HCT116 (cell line): ENCODE data around the gene CFAP46. TPM values are rescaled to one million over a fixed set of nuclear protein-coding genes. Genes with fewer than 3 reads are reported as not detected.

Experiments
- ATAC-seq: fragments of 200-7000 bp; cut with Tn5 transposase; 2 replicates; pipeline ENCODE4 v1.9.1; 2020; ENCODE audit warnings: mild to moderate bottlenecking, moderate library complexity
- BruUV-seq: library from RNA; stranded (reverse); fragments of 400-500 nt; replicated peaks from 2 replicates; lab custom pipeline; 2021; lab: Mats Ljungman, UMichigan
- CTCF ChIA-PET: fragments of 300-600 bp; sonication (Branson Sonifier 250); formaldehyde crosslinking; loops from one replicate; lab custom pipeline; 2021; ENCODE audit warnings: antibody characterized with exemption; lab: Charles Lee
- POLR2A ChIA-PET: fragments of 300-600, 350-600 bp; sonication (Branson Sonifier 250); formaldehyde crosslinking; loops from one replicate; lab custom pipeline; 2021; ENCODE audit warnings: antibody characterized with exemption; lab: Charles Lee
- RAD21 ChIA-PET, 2 experiments: fragments of 300-600 bp; sonication (Branson Sonifier 250); formaldehyde crosslinking; loops; one replicate each; lab custom pipeline; 2023; ENCODE audit warnings: low total read pairs in 2 of 2; ENCODE audit not compliant: uncharacterized antibody in 2 of 2, unreplicated experiment in 2 of 2, low non-redundant PET in 1 of 2; lab: Charles Lee
- DNase-seq: peaks from one replicate; pipeline ENCODE4 v3.0.0-alpha.2; 2010; ENCODE audit warnings: low read depth, low spot score
- H2AFZ ChIP-seq: fragments of 200-600 bp; shearing (Covaris generic), sonication (generic); 2 replicates; pipeline ENCODE4 v1.6.1; 2017; ENCODE audit warnings: low read depth, mixed run types, mixed read lengths, antibody characterized with exemption, low read length; ENCODE audit not compliant: poor library complexity, severe bottlenecking
- H3K27ac ChIP-seq: 2 replicates; pipeline ENCODE4 v1.5.1; 2012; ENCODE audit warnings: low read depth, low read length
- H3K27me3 ChIP-seq: fragments of 200-600 bp; sonication (generic); 2 replicates; pipeline ENCODE4 v1.6.1; 2016; ENCODE audit warnings: mixed run types, low read length, mixed read lengths; ENCODE audit not compliant: insufficient read depth
- H3K36me3 ChIP-seq, 2 experiments: fragments of 200-500 bp in 1 of 2; fragments of 200-600 bp in 1 of 2; sonication (Bioruptor generic) in 1 of 2; sonication (generic) in 1 of 2; 2 replicates each; pipeline versions ENCODE4 v1.5.1 to v1.6.1; 2014 to 2016; ENCODE audit warnings: low read length in 2 of 2, inconsistent platforms in 1 of 2, mixed read lengths in 1 of 2, mixed run types in 1 of 2; ENCODE audit not compliant: insufficient read depth in 2 of 2, control insufficient read depth in 1 of 2
- H3K4me1 ChIP-seq, 2 experiments: fragments of 200-600 bp in 1 of 2; sonication (generic) in 1 of 2; 2 replicates each; pipeline versions ENCODE4 v1.5.1 to v1.6.1; 2012 to 2017; ENCODE audit warnings: low read length in 2 of 2, inconsistent platforms in 1 of 2, mild to moderate bottlenecking in 1 of 2, mixed read lengths in 1 of 2, mixed run types in 1 of 2, moderate library complexity in 1 of 2; ENCODE audit not compliant: insufficient read depth in 2 of 2, control insufficient read depth in 1 of 2
- H3K4me2 ChIP-seq: fragments of 200-600 bp; sonication (generic); 2 replicates; pipeline ENCODE4 v1.6.1; 2017; ENCODE audit warnings: mixed run types, low read length, mixed read lengths
- H3K4me3 ChIP-seq, 2 experiments: fragments of 200-600 bp in 1 of 2; sonication (generic) in 1 of 2; replicated peaks in 1 of 2; 2 replicates each; pipeline ENCODE4 v1.5.1; 2011 to 2016; ENCODE audit warnings: low read length in 2 of 2, control low read depth in 1 of 2, low read depth in 1 of 2, mild to moderate bottlenecking in 1 of 2, mixed read lengths in 1 of 2, mixed run types in 1 of 2
- H3K79me2 ChIP-seq: fragments of 200-600 bp; sonication (generic); 2 replicates; pipeline ENCODE4 v1.6.1; 2017; ENCODE audit warnings: mild to moderate bottlenecking, mixed run types, low read length, moderate library complexity, mixed read lengths; ENCODE audit not compliant: insufficient read depth
- H3K9ac ChIP-seq: fragments of 200-600 bp; sonication (generic); 2 replicates; pipeline ENCODE4 v1.6.1; 2016; ENCODE audit warnings: low read length, mixed read lengths
- H3K9me2 ChIP-seq: fragments of 200-600 bp; sonication (generic), shearing (Covaris generic); 2 replicates; pipeline ENCODE4 v1.6.1; 2017; ENCODE audit warnings: mixed run types, mild to moderate bottlenecking, moderate library complexity; ENCODE audit not compliant: insufficient read depth
- H3K9me3 ChIP-seq, 2 experiments: fragments of 200-500 bp in 1 of 2; fragments of 200-600 bp in 1 of 2; sonication (Bioruptor generic) in 1 of 2; sonication (generic) in 1 of 2; 2 replicates each; pipeline ENCODE4 v1.6.1; 2014 to 2017; ENCODE audit warnings: low read length in 2 of 2, mixed read lengths in 2 of 2, inconsistent platforms in 1 of 2, low read depth in 1 of 2, mild to moderate bottlenecking in 1 of 2, mixed run types in 1 of 2, moderate library complexity in 1 of 2; ENCODE audit not compliant: control insufficient read depth in 1 of 2, insufficient read depth in 1 of 2
- H4K20me1 ChIP-seq: fragments of 200-600 bp; sonication (generic), shearing (Covaris generic); 2 replicates; pipeline ENCODE4 v1.6.1; 2017; ENCODE audit warnings: mixed run types, mild to moderate bottlenecking, moderate library complexity; ENCODE audit not compliant: insufficient read depth
- CBX3 ChIP-seq: IDR thresholded peaks from 2 replicates; pipeline ENCODE4 v1.6.1; 2012; ENCODE audit warnings: low read depth
- EGR1 ChIP-seq: IDR thresholded peaks from 2 replicates; pipeline ENCODE4 v1.6.1; 2012; ENCODE audit warnings: low read depth
- EZH2 ChIP-seq: fragments of 200-600 bp; sonication (generic); IDR thresholded peaks from 2 replicates; pipeline ENCODE4 v1.6.1; 2017; ENCODE audit warnings: antibody characterized with exemption, mixed run types
- EZH2phosphoT487 ChIP-seq: fragments of 200-600 bp; IDR thresholded peaks from 2 replicates; pipeline ENCODE4 v1.6.1; 2018; ENCODE audit warnings: antibody characterized with exemption, borderline replicate concordance
- JUND ChIP-seq: IDR thresholded peaks from 2 replicates; pipeline ENCODE4 v1.6.1; 2012
- POLR2AphosphoS5 ChIP-seq: IDR thresholded peaks from 2 replicates; pipeline ENCODE4 v1.6.1; 2011; ENCODE audit warnings: mild to moderate bottlenecking, low read depth, low read length, moderate library complexity
- SIN3A ChIP-seq: IDR thresholded peaks from 2 replicates; pipeline ENCODE4 v1.6.1; 2012; ENCODE audit warnings: low read depth
- SP1 ChIP-seq: IDR thresholded peaks from 2 replicates; pipeline ENCODE4 v1.6.1; 2012; ENCODE audit warnings: low read depth
- SRF ChIP-seq: IDR thresholded peaks from 2 replicates; pipeline ENCODE4 v1.6.1; 2012; ENCODE audit warnings: low read depth
- TCF7L2 ChIP-seq: IDR thresholded peaks from 2 replicates; pipeline ENCODE4 v1.7.0; 2011; ENCODE audit warnings: borderline replicate concordance, inconsistent platforms; ENCODE audit not compliant: insufficient read depth, insufficient read length; ENCODE audit errors: extremely low read depth
- YY1 ChIP-seq: IDR thresholded peaks from 2 replicates; pipeline ENCODE4 v1.6.1; 2011; ENCODE audit warnings: low read length, low read depth, moderate library complexity, mild to moderate bottlenecking; ENCODE audit not compliant: insufficient replicate concordance; ENCODE audit errors: extremely low read depth
- ZFX ChIP-seq: fragments of 450-650 bp; IDR thresholded peaks from 2 replicates; pipeline ENCODE4 v1.6.1; 2017
- ZNF274 ChIP-seq: fragments of 200-500 bp; sonication (Bioruptor generic); IDR thresholded peaks from 2 replicates; pipeline ENCODE4 v1.6.1; 2014; ENCODE audit warnings: mild to moderate bottlenecking, low read depth, low read length, inconsistent platforms
- intact Hi-C: fragments of 100-400 bp; cut with micrococcal nuclease; formaldehyde crosslinking; loops from 2 replicates; pipeline ENCODE4 v1.10.0; 2022
- total RNA-seq: library from RNA; stranded (reverse); gene quantifications from one replicate; pipeline ENCODE4 v1.2.1, GENCODE V29; 2021; ENCODE audit not compliant: unreplicated experiment
- TF ChIP-seq, protein P1 (sequence below): IDR thresholded peaks from 2 replicates; pipeline ENCODE4 v1.6.1; 2011; ENCODE audit warnings: mild to moderate bottlenecking, low read length, moderate library complexity; ENCODE audit not compliant: insufficient replicate concordance; ENCODE audit errors: extremely low read depth
- TF ChIP-seq, protein P2 (sequence below): IDR thresholded peaks from 2 replicates; pipeline ENCODE4 v1.6.1; 2012
- TF ChIP-seq, protein P3 (sequence below), 3 experiments: fragments of 200-600 bp in 1 of 3; sonication (generic) in 1 of 3; IDR thresholded peaks in 2 of 3; conservative IDR thresholded peaks in 1 of 3; 2 replicates each; pipeline ENCODE4 v1.5.1; 2012 to 2017; ENCODE audit warnings: low read depth in 2 of 3, low read length in 2 of 3, antibody characterized with exemption in 1 of 3, borderline replicate concordance in 1 of 3, control low read depth in 1 of 3, mild to moderate bottlenecking in 1 of 3, mixed read lengths in 1 of 3, mixed run types in 1 of 3, moderate library complexity in 1 of 3; ENCODE audit not compliant: insufficient read depth in 1 of 3

CFAP46 gene
- total RNA-seq, 1 experiment from 2014 or later = 1.4 TPM

- TF ChIP-seq, protein P1, sequence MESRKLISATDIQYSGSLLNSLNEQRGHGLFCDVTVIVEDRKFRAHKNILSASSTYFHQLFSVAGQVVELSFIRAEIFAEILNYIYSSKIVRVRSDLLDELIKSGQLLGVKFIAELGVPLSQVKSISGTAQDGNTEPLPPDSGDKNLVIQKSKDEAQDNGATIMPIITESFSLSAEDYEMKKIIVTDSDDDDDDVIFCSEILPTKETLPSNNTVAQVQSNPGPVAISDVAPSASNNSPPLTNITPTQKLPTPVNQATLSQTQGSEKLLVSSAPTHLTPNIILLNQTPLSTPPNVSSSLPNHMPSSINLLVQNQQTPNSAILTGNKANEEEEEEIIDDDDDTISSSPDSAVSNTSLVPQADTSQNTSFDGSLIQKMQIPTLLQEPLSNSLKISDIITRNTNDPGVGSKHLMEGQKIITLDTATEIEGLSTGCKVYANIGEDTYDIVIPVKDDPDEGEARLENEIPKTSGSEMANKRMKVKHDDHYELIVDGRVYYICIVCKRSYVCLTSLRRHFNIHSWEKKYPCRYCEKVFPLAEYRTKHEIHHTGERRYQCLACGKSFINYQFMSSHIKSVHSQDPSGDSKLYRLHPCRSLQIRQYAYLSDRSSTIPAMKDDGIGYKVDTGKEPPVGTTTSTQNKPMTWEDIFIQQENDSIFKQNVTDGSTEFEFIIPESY = no peak
- no peak for TF ChIP-seq SRF
- no peak for TF ChIP-seq POLR2AphosphoS5
- no peak for TF ChIP-seq JUND
- TF ChIP-seq, protein P2, sequence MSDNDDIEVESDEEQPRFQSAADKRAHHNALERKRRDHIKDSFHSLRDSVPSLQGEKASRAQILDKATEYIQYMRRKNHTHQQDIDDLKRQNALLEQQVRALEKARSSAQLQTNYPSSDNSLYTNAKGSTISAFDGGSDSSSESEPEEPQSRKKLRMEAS = no peak
- no peak for TF ChIP-seq EZH2
- no peak for TF ChIP-seq EGR1
Measured at GRCh38 chr10:132796846-132797245, 145.5 kb downstream of the CFAP46 start (continued).

DNA sequence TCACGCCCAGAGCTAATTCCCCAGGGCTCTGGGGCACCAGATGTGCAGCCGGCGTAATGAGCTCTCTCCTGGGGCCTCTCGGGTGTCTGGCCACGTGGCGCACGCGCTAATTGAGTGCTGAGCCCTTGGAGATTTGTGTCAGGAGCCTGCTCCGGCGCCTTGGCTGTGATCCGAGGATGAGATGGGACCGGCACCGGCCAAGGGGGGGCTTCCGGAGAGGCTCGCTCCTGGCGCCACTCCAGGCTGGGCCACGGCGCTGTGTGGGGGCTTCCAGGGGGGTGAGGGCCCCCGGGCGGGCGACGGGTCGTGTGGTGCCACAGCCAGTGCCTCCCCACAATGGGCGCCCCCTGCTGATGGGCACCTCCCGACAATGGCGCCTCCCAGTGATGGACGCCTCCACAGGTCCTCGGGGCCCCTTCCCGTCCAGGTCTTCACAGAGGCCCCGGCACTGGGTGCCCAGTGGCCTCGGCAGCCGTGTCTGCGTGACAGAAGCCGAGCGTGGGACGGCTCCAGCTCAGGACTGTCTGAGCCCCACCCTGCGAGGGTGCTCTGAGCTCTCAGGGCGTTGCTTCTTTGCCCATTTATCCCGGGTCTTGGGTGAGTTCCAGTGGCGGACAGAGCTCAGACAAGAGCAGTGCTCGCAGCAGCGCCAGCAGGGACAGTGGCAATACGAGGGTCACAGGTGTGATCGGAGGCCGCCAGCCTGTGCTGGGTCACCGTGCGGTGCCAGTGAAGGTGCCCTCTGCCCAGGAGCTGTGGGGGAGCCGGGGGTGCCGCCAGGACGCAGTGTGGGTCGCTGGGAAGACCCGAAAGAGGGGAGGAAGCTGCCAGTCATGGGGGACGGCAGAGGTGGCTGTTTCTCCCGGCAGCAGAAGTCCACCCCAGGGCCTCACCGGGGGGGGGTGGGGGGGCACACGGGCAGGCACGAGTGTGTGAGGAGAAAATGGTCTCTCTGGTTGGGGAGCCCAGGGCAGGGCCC is 148.2 kb downstream of the CFAP46 start:
- POLR2A ChIA-PET = no interaction called here
- no peak for DNase-seq

More for the DNA sequence above, 148.2 kb downstream of the CFAP46 start:
- no peaks in the 10 kb centered on the region for H3K36me3 ChIP-seq
- H3K9ac ChIP-seq = no peak overlapping the region
- H3K9me2 ChIP-seq = no peaks in the 10 kb centered on the region
- TF ChIP-seq, protein P2 = no peak
- TF ChIP-seq ZFX (no peak), ZNF274 (no peak), YY1 (no peak), POLR2AphosphoS5 (no peak), EZH2phosphoT487 (no peak), CBX3 (no peak), EGR1 (no peak), TCF7L2 (no peak), SP1 (no peak), SRF (no peak), SIN3A (no peak)
- TF ChIP-seq, protein P3, sequence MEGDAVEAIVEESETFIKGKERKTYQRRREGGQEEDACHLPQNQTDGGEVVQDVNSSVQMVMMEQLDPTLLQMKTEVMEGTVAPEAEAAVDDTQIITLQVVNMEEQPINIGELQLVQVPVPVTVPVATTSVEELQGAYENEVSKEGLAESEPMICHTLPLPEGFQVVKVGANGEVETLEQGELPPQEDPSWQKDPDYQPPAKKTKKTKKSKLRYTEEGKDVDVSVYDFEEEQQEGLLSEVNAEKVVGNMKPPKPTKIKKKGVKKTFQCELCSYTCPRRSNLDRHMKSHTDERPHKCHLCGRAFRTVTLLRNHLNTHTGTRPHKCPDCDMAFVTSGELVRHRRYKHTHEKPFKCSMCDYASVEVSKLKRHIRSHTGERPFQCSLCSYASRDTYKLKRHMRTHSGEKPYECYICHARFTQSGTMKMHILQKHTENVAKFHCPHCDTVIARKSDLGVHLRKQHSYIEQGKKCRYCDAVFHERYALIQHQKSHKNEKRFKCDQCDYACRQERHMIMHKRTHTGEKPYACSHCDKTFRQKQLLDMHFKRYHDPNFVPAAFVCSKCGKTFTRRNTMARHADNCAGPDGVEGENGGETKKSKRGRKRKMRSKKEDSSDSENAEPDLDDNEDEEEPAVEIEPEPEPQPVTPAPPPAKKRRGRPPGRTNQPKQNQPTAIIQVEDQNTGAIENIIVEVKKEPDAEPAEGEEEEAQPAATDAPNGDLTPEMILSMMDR (IDR thresholded peaks at IDR 0.05 in 2 of 3, conservative IDR thresholded peaks at IDR 0.05 in 1 of 3; ENCODE audit: borderline replicate concordance in 1 of 3, insufficient read depth in 1 of 3, low read depth in 2 of 3, low read length in 2 of 3) = no peak
- TF ChIP-seq, protein P1 = no peak
- no peak for ATAC-seq
- no peaks in the 10 kb centered on the region for H3K27me3 ChIP-seq
- no peaks in the 10 kb centered on the region for H3K79me2 ChIP-seq
- no peaks in the 10 kb centered on the region for H3K9me3 ChIP-seq
- intact Hi-C loops = no loop called here
- H3K27ac ChIP-seq = no peak overlapping the region
- CTCF ChIA-PET = no interaction called here
- no TSS peak for BruUV-seq
- no peaks in the 10 kb centered on the region for H4K20me1 ChIP-seq
- no peaks in the 10 kb centered on the region for H3K4me1 ChIP-seq
- H2AFZ ChIP-seq = no peak overlapping the region
- no peak overlapping the region for H3K4me2 ChIP-seq
- no peak overlapping the region for H3K4me3 ChIP-seq
- RAD21 ChIA-PET = no interaction called here
